ENCODE results near the gene IL31RA.
"Not testable (repeated sequence)": the region's sequence is repeated elsewhere in the genome, so short reads cannot be mapped to it uniquely, and the experiment has no call there.

IL31RA gene

DNA sequence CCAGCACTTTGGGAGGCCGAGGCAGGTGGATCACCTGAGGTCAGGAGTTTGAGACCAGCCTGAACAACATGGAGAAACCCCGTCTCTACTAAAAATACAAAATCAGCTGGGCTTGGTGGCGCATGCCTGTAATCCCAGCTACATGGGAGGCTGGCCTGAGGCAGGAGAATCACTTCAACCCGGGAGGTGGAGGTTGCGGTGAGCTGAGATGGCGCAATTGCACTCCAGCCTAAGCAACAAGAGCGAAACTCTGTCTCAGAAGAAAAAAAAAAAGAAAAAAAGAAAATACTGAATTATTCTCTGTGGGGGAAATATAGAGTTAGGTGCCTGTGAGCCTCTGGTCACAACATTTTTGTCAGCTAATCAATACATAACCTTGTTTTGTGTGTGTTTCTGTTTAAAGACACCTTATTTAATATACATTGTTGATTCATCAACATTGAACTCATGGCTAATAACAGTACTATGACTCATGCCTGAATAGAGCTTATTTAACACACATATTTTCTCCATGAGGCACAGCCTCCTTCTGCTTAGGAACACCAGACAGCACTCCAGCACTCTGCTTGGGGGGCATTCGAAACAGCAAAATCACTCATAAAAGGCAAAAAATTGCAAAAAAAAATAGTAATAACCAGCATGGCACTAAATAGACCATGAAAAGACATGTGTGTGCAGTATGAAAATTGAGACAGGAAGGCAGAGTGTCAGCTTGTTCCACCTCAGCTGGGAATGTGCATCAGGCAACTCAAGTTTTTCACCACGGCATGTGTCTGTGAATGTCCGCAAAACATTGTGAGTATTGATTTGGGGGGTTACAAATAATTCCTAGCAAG lies at the start of gene IL31RA:
TSS of gene IL31RA (plus strand) at position 519 of the 836 bp plus-strand sequence. CDS start at position 733, 214 bp downstream.
- Histone ChIP-seq H3K4me3 (ENCODE audit: low read length) (no peak within 1 kb of the TSS), H3K36me3 (ENCODE audit: control insufficient read depth, insufficient read depth, low read length) (no peaks in the 10 kb centered on the region), H3K4me1 (ENCODE audit: control insufficient read depth, insufficient read depth, low read length) (no peaks in the 10 kb centered on the region), H3K9ac (ENCODE audit: low read length) (no peak within 1 kb of the TSS), H3K27me3 (ENCODE audit: control insufficient read depth, insufficient read depth, low read length) (no peaks in the 10 kb centered on the region), H3K27ac (ENCODE audit: low read depth, low read length) (no peak within 1 kb of the TSS)

DNA sequence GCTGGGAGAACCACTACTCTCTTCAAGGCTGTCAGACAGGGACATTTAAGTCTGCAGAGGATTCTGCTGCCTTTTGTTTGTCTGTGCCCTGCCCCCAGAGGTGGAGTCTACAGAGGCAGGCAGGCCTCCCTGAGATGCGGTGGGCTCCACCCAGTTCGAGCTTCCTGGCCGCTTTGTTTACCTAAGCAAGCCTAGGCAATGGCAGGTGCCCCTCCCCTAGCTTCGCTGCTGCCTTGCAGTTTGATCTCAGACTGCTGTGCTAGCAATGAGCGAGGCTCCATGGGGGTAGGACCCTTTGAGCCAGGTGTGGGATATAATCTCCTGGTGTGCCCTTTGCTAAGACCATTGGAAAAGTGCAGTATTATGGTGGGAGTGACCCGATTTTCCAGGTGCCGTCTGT lies 42.3 kb upstream of the IL31RA start:
- not testable (repeated sequence) for H3K27ac ChIP-seq (ENCODE audit: low read depth, low read length); H3K27me3 ChIP-seq (ENCODE audit: control insufficient read depth, insufficient read depth, low read length); H3K36me3 ChIP-seq (ENCODE audit: control insufficient read depth, insufficient read depth, low read length); H3K4me3 ChIP-seq (ENCODE audit: low read length); H3K4me1 ChIP-seq (ENCODE audit: control insufficient read depth, insufficient read depth, low read length); H3K9ac ChIP-seq (ENCODE audit: low read length)

DNA sequence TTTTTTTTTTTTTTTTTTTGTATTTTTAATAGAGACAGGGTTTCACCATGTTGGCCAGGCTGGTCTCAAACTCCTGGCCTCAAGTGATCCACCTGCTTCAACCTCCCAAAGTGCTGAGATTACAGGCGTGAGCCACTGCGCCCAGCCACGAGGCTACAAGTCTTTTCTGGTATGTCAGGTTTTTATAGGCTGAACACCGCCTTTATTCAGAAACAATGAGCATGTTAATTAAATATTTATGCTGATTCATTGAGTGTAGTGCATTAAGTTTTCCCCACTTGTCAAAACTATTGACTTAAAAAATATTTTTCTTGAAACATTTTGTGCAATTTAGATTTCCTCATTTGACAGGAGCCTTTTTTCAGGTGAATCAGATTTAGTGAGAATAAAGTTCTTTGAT lies 35.2 kb upstream of the IL31RA start:
- H3K27ac ChIP-seq (ENCODE audit: low read depth, low read length); H3K36me3 ChIP-seq (ENCODE audit: control insufficient read depth, insufficient read depth, low read length); H3K27me3 ChIP-seq (ENCODE audit: control insufficient read depth, insufficient read depth, low read length); H3K4me1 ChIP-seq (ENCODE audit: control insufficient read depth, insufficient read depth, low read length); H3K4me3 ChIP-seq (ENCODE audit: low read length); H3K9ac ChIP-seq (ENCODE audit: low read length): not testable (repeated sequence)

DNA sequence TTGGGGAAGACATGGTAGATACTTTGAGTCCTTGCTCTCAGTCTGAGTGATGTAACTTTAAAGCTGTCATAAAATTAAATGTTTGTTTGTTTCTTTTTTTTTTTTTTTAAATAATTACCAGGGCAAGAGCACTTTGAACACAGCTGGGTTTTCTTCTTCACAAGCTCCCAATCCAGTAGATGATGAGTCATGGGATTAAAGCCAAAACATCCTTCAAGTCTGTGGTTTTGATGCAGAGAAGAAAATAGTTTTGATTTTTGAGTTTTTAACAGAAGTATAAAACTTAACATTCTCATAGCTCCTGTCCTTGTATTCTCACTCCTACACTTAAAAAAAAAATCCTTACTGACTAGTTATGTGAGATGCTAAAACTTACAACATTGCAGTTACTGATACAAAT lies 34.8 kb upstream of the IL31RA start:
- peaks cover 3% of the 10 kb centered on the region for H3K27me3 ChIP-seq (ENCODE audit: control insufficient read depth, insufficient read depth, low read length)
- H3K9ac ChIP-seq (ENCODE audit: low read length), result no peak overlapping the region
- no peak overlapping the region for H3K27ac ChIP-seq (ENCODE audit: low read depth, low read length)
- H3K36me3 ChIP-seq (ENCODE audit: control insufficient read depth, insufficient read depth, low read length), result no peaks in the 10 kb centered on the region
- H3K4me3 ChIP-seq (ENCODE audit: low read length), result no peak overlapping the region
- no peaks in the 10 kb centered on the region for H3K4me1 ChIP-seq (ENCODE audit: control insufficient read depth, insufficient read depth, low read length)

DNA sequence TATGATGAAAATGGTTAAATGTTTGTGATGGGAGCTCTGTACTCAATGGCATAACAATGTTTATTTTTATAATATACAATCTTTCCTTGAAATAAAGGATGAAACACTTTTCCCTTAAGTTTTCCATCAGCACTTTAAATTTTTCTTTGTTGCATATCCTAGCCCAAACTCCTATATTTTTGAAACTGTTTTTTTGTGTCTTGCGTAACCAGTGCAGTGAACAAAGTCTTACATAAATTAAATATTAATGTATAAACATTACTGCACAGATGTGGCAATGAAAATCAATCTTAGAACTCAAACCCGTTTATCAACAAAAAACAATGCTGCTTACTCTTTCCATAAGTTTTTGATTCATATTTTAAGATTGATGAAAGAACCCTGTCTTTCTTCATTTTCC lies 34.1 kb upstream of the IL31RA start:
- Histone ChIP-seq H3K9ac (ENCODE audit: low read length) (no peak overlapping the region), H3K4me1 (ENCODE audit: control insufficient read depth, insufficient read depth, low read length) (no peaks in the 10 kb centered on the region), H3K27ac (ENCODE audit: low read depth, low read length) (no peak overlapping the region), H3K36me3 (ENCODE audit: control insufficient read depth, insufficient read depth, low read length) (no peaks in the 10 kb centered on the region), H3K27me3 (ENCODE audit: control insufficient read depth, insufficient read depth, low read length) (peaks cover 3% of the 10 kb centered on the region), H3K4me3 (ENCODE audit: low read length) (no peak overlapping the region)

DNA sequence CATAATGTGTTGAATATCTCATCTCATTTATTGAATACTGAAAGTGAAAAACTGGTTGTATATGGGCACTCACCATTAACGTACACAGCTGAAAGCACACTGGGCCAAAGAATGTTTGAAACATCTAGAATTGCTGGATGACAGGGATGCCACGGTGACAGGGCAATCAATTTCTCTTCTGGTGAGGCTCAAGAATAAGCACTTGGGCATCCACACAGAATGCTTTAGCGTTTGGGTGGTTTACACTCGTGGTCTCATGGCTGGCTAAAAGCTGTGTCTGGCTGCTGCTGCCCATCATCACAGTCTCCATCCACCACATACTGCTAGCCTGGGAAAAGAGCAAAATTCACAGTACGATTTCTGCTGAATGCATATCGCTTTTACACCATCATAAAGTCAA lies 30.7 kb upstream of the IL31RA start:
- Histone ChIP-seq H3K9ac (ENCODE audit: low read length) (no peak overlapping the region), H3K4me1 (ENCODE audit: control insufficient read depth, insufficient read depth, low read length) (no peaks in the 10 kb centered on the region), H3K27me3 (ENCODE audit: control insufficient read depth, insufficient read depth, low read length) (peaks cover 6% of the 10 kb centered on the region), H3K27ac (ENCODE audit: low read depth, low read length) (no peak overlapping the region), H3K4me3 (ENCODE audit: low read length) (no peak overlapping the region), H3K36me3 (ENCODE audit: control insufficient read depth, insufficient read depth, low read length) (no peaks in the 10 kb centered on the region)

DNA sequence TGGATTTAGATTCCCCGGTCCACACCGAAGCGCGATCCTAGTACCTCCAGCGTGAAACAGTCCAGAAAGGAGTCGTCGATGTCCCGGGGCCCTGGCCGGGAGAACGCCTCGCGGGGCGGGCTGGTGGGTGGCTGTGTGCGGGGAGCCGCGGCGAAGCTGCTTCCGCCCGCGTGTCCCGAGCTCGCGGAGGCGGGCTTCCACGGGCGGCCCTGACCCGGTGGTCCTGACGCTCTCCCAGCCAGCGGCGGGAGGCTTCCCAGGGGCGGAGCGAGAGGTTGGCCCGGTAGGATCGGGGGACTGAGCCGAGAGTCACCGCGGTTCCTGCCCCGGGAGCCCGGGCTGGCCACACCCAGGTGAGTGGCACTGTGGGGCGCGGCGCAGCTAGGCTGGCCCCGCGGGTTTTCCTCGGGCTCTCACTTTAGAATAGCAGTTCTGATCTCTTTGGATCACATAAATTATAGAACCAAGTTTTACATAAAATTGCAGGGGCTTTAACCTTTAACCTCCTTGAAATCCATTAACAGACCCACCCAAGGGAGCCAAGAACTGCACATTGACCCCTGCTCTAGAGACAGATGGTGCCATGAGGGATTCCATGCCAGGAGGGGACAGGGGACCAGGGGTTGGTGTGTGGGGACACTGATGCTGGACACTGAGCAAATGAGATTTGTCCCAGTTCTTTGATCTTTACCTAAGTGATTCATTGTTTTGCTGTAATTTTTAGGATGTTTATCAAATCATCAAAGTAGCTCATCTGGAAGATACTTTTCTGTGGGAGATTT lies 29.2 kb upstream of the IL31RA start:
- H3K27ac ChIP-seq (ENCODE audit: low read depth, low read length), result no peak overlapping the region
- peaks cover 6% of the 10 kb centered on the region for H3K27me3 ChIP-seq (ENCODE audit: control insufficient read depth, insufficient read depth, low read length)
- H3K4me1 ChIP-seq (ENCODE audit: control insufficient read depth, insufficient read depth, low read length), result no peaks in the 10 kb centered on the region
- no peaks in the 10 kb centered on the region for H3K36me3 ChIP-seq (ENCODE audit: control insufficient read depth, insufficient read depth, low read length)
- H3K9ac ChIP-seq (ENCODE audit: low read length), result no peak overlapping the region
- peak overlapping the region; percentile 39 for H3K4me3 ChIP-seq (ENCODE audit: low read length)

DNA sequence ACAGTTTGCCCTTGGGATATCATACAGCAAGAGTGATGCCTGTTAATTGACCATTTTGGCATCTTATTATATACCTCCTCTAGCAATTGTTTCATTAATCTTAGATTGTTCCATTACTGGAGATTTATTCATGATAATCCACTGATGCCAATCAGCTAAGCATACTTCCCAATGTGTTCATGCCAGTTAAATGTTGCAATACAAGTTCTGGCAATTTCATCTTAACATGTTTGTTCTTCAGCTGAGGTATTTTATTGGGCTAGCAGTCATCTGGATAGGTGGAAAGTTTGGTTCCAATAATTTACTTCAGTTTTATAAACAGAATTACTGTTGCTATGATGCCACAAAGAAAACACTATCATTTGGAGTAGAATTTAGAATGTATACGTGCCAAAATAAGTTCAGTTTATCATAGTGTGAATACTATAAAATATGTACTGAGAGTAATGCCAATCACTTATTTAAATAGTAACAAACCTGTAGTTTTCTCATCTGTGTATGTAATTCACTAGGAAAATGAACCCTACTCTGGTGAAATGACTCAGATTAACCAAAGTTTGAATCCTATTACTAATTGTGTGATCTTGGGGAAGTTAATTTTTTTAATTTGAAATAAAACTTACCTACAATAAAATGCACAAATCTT lies 27.9 kb upstream of the IL31RA start:
- H3K36me3 ChIP-seq (ENCODE audit: control insufficient read depth, insufficient read depth, low read length), result no peaks in the 10 kb centered on the region
- no peak overlapping the region for H3K9ac ChIP-seq (ENCODE audit: low read length)
- H3K27ac ChIP-seq (ENCODE audit: low read depth, low read length), result no peak overlapping the region
- H3K27me3 ChIP-seq (ENCODE audit: control insufficient read depth, insufficient read depth, low read length), result peaks cover 6% of the 10 kb centered on the region
- no peak overlapping the region for H3K4me3 ChIP-seq (ENCODE audit: low read length)
- H3K4me1 ChIP-seq (ENCODE audit: control insufficient read depth, insufficient read depth, low read length), result no peaks in the 10 kb centered on the region

DNA sequence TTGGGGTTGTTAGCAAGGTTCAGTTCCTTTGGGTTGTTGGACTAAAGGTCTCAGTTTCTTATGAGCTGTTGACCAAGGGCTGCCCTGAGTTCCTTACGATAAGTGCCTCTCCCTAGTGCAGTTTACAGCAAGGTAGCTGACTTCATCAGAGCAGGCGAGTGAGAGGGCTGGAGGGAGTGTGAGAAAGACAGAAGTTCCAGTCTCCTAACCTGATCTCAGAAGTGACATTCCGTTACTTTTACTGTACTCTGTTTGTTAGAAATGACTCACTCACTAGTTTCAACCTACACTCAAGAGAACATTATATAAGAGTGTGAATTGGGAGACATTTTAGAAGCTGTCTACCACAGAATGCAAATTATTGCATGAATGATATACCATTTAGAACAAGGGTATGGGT lies 21.2 kb upstream of the IL31RA start:
- H3K27me3 ChIP-seq (ENCODE audit: control insufficient read depth, insufficient read depth, low read length), result no peaks in the 10 kb centered on the region
- no peak overlapping the region for H3K27ac ChIP-seq (ENCODE audit: low read depth, low read length)
- no peak overlapping the region for H3K4me3 ChIP-seq (ENCODE audit: low read length)
- no peaks in the 10 kb centered on the region for H3K4me1 ChIP-seq (ENCODE audit: control insufficient read depth, insufficient read depth, low read length)
- H3K9ac ChIP-seq (ENCODE audit: low read length), result no peak overlapping the region
- no peaks in the 10 kb centered on the region for H3K36me3 ChIP-seq (ENCODE audit: control insufficient read depth, insufficient read depth, low read length)

DNA sequence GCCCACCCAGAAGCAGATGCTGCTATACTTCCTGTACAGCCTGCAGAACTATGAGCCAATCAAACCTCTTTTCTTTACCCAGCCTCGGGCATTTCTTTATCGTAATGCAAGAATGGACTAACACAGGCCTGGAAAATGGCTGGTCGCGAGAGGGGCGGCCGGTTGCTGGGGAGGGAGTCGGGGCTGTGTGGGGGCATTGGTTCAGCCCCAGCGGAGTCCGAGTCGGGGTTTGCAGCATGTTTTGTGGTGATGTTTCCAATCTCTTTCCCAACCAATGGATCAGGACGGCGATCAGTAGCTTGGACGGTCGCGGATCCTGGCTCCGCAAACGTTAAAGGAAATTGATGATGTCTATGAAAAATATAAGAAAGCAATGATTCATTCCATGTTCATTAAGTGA lies 18.7 kb upstream of the IL31RA start:
- no peak overlapping the region for H3K9ac ChIP-seq (ENCODE audit: low read length)
- H3K27ac ChIP-seq (ENCODE audit: low read depth, low read length), result no peak overlapping the region
- H3K27me3 ChIP-seq (ENCODE audit: control insufficient read depth, insufficient read depth, low read length), result no peaks in the 10 kb centered on the region
- H3K4me3 ChIP-seq (ENCODE audit: low read length), result no peak overlapping the region
- H3K36me3 ChIP-seq (ENCODE audit: control insufficient read depth, insufficient read depth, low read length), result no peaks in the 10 kb centered on the region
- H3K4me1 ChIP-seq (ENCODE audit: control insufficient read depth, insufficient read depth, low read length), result no peaks in the 10 kb centered on the region

DNA sequence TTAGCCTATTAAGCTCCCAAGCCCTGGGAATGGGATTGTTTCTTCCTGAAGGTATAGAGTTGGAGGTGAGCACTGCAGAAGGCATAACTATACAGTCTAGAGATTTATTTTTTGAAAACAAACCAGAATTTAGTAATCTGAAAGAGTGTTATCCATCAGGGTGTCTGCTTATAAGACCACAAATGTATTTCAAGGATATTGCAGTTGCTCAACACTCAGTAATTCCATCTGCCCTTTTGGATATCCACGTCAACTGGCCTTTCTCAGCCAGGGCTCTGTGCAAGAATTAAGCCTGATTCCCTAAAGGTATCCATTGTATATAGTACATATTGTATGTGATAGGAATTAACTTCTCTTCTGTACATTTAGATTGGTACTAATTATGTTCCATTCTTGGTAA lies 15.0 kb upstream of the IL31RA start:
- Histone ChIP-seq H3K4me1 (ENCODE audit: control insufficient read depth, insufficient read depth, low read length) (no peaks in the 10 kb centered on the region), H3K9ac (ENCODE audit: low read length) (no peak overlapping the region), H3K27me3 (ENCODE audit: control insufficient read depth, insufficient read depth, low read length) (no peaks in the 10 kb centered on the region), H3K27ac (ENCODE audit: low read depth, low read length) (no peak overlapping the region), H3K36me3 (ENCODE audit: control insufficient read depth, insufficient read depth, low read length) (no peaks in the 10 kb centered on the region), H3K4me3 (ENCODE audit: low read length) (no peak overlapping the region)

DNA sequence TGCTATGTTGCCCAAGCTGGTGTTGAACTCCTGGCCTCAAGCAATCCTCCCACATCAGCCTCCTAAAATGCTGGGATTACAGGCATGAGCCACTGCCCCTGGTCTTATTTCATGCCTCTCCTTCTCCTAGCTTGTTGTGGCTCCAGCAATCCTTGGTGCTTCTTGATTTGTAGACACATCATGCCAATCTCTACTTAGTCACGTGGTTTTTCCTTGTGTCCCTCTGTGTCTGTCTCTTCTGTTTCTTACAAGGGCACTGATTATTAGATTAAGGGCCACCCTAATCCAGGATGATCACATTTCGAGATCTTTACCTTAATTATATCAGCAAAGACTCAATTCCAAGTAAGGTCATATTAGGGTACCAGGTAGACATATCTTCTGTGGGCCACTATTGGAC lies 9.2 kb upstream of the IL31RA start:
- H3K27me3 ChIP-seq (ENCODE audit: control insufficient read depth, insufficient read depth, low read length), result no peaks in the 10 kb centered on the region
- H3K9ac ChIP-seq (ENCODE audit: low read length), result no peak overlapping the region
- no peak overlapping the region for H3K27ac ChIP-seq (ENCODE audit: low read depth, low read length)
- H3K4me1 ChIP-seq (ENCODE audit: control insufficient read depth, insufficient read depth, low read length), result no peaks in the 10 kb centered on the region
- H3K36me3 ChIP-seq (ENCODE audit: control insufficient read depth, insufficient read depth, low read length), result no peaks in the 10 kb centered on the region
- no peak overlapping the region for H3K4me3 ChIP-seq (ENCODE audit: low read length)

All from rectal smooth muscle tissue (tissue), 1 donor.